ENCODE results near the gene ARHGDIB. TPM values are rescaled to one million over a fixed set of nuclear protein-coding genes. Genes with fewer than 3 reads are reported as not detected.

ARHGDIB gene
- total RNA-seq, 6 experiments from 2014 or later, result 0.76 to 4.8 (median 3.0) TPM

DNA sequence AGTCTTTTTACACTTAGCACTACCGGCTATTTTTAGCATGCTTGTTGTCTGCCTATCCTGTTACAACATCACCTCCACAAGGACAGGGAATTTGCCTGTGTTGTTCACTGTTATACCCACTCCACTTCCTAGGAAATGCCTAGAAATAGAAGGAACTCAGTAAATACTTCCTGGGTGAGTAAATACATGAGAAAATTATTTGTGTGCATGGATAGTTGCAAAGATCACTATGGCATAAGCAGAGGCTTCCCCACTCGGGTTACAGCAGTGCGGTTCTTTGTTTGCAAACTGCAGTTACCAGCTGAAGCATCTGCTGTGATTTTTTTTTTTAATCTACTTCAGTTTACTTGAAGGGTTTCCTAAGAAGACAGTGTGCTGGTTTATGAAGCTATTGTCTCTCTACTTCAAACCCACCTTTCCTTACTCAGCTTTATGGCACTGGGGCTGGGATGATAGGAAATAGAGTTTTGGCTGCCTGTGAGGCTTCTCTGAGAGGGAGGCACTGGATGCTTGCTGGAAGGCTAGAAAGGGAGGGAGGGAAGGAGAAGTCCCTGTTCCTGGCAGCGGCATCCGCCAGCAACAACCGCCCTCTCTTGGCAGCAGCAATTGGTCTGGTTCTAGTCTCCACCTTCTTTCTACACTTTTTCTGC lies 40.5 kb upstream of the ARHGDIB start:
- Mint-ChIP-seq H3K4me1 (ENCODE audit: low read depth) (no peaks in the 10 kb centered on the region), H3K4me3 (no peak overlapping the region), H3K36me3 (ENCODE audit: low read depth) (no peaks in the 10 kb centered on the region), H3K27me3 (ENCODE audit: insufficient read depth) (peaks cover 20% of the 10 kb centered on the region), H3K9me3 (no peaks in the 10 kb centered on the region), H3K27ac (no peak overlapping the region)
- TF ChIP-seq, protein P1, sequence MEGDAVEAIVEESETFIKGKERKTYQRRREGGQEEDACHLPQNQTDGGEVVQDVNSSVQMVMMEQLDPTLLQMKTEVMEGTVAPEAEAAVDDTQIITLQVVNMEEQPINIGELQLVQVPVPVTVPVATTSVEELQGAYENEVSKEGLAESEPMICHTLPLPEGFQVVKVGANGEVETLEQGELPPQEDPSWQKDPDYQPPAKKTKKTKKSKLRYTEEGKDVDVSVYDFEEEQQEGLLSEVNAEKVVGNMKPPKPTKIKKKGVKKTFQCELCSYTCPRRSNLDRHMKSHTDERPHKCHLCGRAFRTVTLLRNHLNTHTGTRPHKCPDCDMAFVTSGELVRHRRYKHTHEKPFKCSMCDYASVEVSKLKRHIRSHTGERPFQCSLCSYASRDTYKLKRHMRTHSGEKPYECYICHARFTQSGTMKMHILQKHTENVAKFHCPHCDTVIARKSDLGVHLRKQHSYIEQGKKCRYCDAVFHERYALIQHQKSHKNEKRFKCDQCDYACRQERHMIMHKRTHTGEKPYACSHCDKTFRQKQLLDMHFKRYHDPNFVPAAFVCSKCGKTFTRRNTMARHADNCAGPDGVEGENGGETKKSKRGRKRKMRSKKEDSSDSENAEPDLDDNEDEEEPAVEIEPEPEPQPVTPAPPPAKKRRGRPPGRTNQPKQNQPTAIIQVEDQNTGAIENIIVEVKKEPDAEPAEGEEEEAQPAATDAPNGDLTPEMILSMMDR (IDR thresholded peaks at IDR 0.05), result no peak
- no peak for DNase-seq

DNA sequence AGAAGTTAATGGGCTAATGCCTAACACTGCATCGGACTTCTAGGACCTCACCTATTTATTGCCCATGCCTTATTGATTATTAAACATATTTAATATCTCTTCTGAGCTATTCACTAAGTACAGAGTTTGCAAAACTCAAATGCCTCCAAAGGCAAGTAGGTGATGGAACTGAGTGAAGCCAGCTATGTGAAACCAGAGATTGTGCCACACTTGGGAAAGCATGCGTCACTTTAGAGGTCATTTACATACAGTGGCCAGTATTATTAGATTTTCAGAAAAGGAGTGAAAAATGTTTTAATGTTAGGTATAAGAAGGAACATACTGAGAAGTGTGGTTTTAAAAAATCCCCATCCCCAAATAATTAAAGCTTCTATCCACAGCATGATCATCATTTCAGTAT lies 39.2 kb upstream of the ARHGDIB start:
- TF ChIP-seq, protein P1 (IDR thresholded peaks at IDR 0.05), result no peak
- Mint-ChIP-seq H3K4me3 (no peak overlapping the region), H3K9me3 (no peaks in the 10 kb centered on the region), H3K4me1 (ENCODE audit: low read depth) (0 out of 2 replicates have a peak, but pooled peaks cover under 1% of the 10 kb centered on the region), H3K27ac (no peak overlapping the region), H3K36me3 (ENCODE audit: low read depth) (no peaks in the 10 kb centered on the region), H3K27me3 (ENCODE audit: insufficient read depth) (peaks cover 14% of the 10 kb centered on the region)
- DNase-seq, result no peak

DNA sequence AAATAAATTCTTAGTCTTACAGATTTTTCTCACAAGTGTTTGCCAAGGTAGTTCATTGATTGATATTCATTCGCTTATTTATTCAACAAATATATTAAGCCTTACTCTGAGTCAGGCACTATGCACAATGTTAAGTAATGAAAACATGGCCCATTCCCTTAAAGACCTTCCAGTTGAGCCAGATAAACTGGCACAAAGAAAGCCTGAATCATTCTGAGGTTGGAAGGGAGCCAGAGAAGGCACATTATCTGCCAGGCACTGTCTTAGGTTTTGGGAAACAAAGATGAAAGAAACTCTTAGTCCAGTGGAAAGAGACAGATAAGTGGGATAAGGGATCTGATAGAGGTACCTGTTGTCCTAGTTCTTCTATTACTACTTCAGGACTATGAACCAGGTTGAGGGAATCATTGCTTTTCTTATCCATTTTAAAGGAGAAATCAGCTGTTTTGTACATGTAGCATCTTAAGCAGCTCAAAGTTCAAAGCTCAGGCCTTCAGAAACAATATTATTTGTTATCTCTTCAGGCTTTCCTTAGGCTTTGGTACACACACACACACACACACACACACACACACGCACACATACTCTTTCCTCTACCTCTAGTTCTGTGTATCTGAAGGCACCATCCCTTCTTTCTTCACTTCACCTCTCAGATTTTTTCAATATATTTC lies 38.4 kb upstream of the ARHGDIB start:
- Mint-ChIP-seq H3K36me3 (ENCODE audit: low read depth) (no peaks in the 10 kb centered on the region), H3K27ac (no peak overlapping the region), H3K9me3 (no peaks in the 10 kb centered on the region), H3K4me3 (no peak overlapping the region), H3K27me3 (ENCODE audit: insufficient read depth) (peaks cover 13% of the 10 kb centered on the region), H3K4me1 (ENCODE audit: low read depth) (peaks cover 8% of the 10 kb centered on the region; the same call in 1 of the 2 replicates)
- no peak for DNase-seq
- TF ChIP-seq, protein P1 (IDR thresholded peaks at IDR 0.05), result no peak

DNA sequence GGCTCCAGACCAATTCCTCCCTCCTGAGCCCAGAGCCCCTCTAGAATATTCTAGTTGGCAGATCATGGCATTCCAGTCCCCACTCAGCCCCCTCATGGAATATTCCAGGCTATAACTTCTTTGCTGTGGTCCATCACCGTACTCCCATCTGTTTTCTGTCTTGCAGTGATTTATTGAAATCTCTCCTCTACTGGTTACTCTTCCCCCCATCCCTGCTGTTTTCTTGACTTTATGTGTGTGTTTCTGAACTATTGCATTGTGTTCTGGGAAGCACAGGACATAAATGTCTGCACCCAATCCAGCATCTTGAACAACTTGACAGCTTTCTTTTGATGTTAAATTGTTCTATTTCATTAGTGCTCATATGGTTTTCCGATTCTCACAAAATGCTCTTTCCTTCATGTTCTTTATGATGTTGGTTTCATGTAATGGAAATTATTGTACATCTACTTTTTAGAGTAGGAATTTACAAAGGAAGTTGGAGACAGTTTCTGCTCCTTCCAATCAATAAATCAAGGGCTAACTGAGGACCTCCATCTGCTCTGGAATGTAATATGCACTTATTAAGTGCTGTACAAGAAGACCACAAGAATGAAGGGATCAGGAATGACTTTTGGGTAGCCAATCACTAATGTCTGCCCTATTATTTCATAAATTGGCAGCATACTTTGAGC lies 37.8 kb upstream of the ARHGDIB start:
- peaks cover 13% of the 10 kb centered on the region for H3K27me3 Mint-ChIP-seq (ENCODE audit: insufficient read depth)
- no peak overlapping the region for H3K27ac Mint-ChIP-seq
- DNase-seq, result no peak
- no peaks in the 10 kb centered on the region for H3K9me3 Mint-ChIP-seq
- TF ChIP-seq, protein P1 (IDR thresholded peaks at IDR 0.05), result no peak
- no peak overlapping the region for H3K4me3 Mint-ChIP-seq
- H3K36me3 Mint-ChIP-seq (ENCODE audit: low read depth), result no peaks in the 10 kb centered on the region
- H3K4me1 Mint-ChIP-seq (ENCODE audit: low read depth), result peaks cover 14% of the 10 kb centered on the region

DNA sequence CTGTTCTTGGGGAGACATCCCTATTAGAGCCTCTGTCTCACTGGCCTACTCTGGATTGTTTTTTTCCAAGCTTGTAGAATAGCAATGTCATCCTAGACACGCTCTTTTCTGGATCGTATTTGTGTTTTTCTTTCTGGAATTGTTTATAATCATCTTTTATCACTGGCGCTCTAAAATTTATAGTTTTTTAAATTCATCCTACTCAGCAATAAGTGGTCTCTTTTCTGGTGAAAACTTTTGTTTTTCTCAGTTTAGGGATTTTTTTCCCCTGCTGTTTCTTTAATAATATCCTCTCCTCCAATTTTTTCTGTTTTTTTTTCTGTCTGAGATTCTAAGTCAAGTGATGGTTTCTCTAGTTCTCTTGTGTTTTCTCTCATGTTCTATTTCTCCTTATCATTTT lies 36.6 kb upstream of the ARHGDIB start:
- TF ChIP-seq, protein P1 (IDR thresholded peaks at IDR 0.05), result no peak
- peaks cover 10% of the 10 kb centered on the region for H3K27me3 Mint-ChIP-seq (ENCODE audit: insufficient read depth)
- no peaks in the 10 kb centered on the region for H3K9me3 Mint-ChIP-seq
- no peak for DNase-seq
- no peak overlapping the region for H3K27ac Mint-ChIP-seq
- no peak overlapping the region for H3K4me3 Mint-ChIP-seq
- H3K36me3 Mint-ChIP-seq (ENCODE audit: low read depth), result no peaks in the 10 kb centered on the region
- H3K4me1 Mint-ChIP-seq (ENCODE audit: low read depth), result peaks cover 26% of the 10 kb centered on the region
